ENCODE results near the gene SPAG16. TPM values are rescaled to one million over a fixed set of nuclear protein-coding genes. Genes with fewer than 3 reads are reported as not detected.

SPAG16 gene
- total RNA-seq, 4 donors from 2014 or later: 1.2 to 30.8 (median 16.2) TPM

DNA sequence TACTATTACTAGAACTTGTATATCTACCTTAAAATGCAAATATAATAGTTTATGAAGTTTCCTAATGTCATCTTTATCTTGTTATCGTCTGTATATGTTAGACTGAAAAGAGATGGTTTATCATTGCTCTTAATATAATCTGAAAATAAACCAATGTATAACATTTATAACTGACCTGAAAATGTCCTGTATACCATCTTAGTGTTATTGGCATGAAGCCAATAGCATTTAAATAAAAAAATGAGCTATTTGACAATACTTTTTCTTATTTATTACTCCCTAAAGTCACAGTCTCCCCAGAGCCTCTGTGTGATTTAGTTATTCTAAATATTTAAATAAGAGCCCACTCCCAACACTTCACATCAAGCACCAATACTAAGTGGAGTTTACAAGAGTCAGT, 1128.4 kb downstream of the SPAG16 start:
- in situ Hi-C loops (cut with MboI; ENCODE audit: low pct_ligation_motif_present in 1 of 4, low pct_unique_long_range_greater_than_20kb in 1 of 4, low sequenced_read_pairs in 3 of 4): no loop called here
- 70 to 76% methylated on average over 1 of the region's 1 CpG for WGBS, 2 donors (ENCODE audit: low coverage in 1 of 2)

DNA sequence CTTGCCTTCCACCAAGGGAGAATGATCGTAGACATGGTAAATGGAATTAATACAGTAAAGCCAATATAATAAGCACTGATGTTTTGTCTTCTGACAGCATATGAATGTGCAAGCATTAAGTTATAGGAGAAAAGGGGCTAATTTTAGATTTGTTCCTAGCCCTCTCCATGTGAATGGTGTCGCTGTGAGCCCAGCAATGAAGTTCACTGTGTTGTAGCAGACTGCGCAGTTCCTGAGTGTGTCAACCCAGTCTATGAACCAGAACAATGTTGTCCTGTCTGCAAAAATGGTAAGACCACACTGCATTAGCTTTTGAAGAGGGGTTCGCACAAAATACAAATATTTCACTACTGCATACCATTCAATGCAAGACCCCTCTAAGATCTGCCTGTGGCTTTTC, 1152.2 kb downstream of the SPAG16 start:
- Histone ChIP-seq H3K36me3 (no peaks in the 10 kb centered on the region), H3K27me3 (no peaks in the 10 kb centered on the region), H3K27ac (no peak overlapping the region), H3K4me1 (no peaks in the 10 kb centered on the region), H3K9me3 (no peaks in the 10 kb centered on the region), H3K4me3 (no peak overlapping the region)
- DNase-seq: no peak
- in situ Hi-C loops (cut with MboI; ENCODE audit: low pct_ligation_motif_present in 1 of 4, low pct_unique_long_range_greater_than_20kb in 1 of 4, low sequenced_read_pairs in 3 of 4): no loop called here
- WGBS, 2 donors (ENCODE audit: low coverage in 1 of 2): 83 to 100% methylated on average over 1 to 4 of the region's 4 CpGs
- TF ChIP-seq POLR2AphosphoS5 (IDR thresholded peaks at IDR 0.05) (no peak), EP300 (IDR thresholded peaks at IDR 0.05; ENCODE audit: low read depth) (no peak), POLR2A (IDR thresholded peaks at IDR 0.05) (no peak)
- TF ChIP-seq, protein P1, sequence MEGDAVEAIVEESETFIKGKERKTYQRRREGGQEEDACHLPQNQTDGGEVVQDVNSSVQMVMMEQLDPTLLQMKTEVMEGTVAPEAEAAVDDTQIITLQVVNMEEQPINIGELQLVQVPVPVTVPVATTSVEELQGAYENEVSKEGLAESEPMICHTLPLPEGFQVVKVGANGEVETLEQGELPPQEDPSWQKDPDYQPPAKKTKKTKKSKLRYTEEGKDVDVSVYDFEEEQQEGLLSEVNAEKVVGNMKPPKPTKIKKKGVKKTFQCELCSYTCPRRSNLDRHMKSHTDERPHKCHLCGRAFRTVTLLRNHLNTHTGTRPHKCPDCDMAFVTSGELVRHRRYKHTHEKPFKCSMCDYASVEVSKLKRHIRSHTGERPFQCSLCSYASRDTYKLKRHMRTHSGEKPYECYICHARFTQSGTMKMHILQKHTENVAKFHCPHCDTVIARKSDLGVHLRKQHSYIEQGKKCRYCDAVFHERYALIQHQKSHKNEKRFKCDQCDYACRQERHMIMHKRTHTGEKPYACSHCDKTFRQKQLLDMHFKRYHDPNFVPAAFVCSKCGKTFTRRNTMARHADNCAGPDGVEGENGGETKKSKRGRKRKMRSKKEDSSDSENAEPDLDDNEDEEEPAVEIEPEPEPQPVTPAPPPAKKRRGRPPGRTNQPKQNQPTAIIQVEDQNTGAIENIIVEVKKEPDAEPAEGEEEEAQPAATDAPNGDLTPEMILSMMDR (IDR thresholded peaks at IDR 0.05): no peak
- intact Hi-C loops (cut with DNase I; ENCODE audit: low total_unique reads): no loop called here

More for the DNA sequence above, 1128.4 kb downstream of the SPAG16 start:
- no peaks in the 10 kb centered on the region for H3K9me3 ChIP-seq
- no peaks in the 10 kb centered on the region for H3K4me1 ChIP-seq
- no peak overlapping the region for H3K4me3 ChIP-seq
- TF ChIP-seq, protein P1 (IDR thresholded peaks at IDR 0.05): no peak
- TF ChIP-seq POLR2A (IDR thresholded peaks at IDR 0.05): no peak
- TF ChIP-seq EP300 (IDR thresholded peaks at IDR 0.05; ENCODE audit: low read depth): no peak
- TF ChIP-seq POLR2AphosphoS5 (IDR thresholded peaks at IDR 0.05): no peak
- intact Hi-C loops (cut with DNase I; ENCODE audit: low total_unique reads): no loop called here
- H3K27ac ChIP-seq: no peak overlapping the region
- no peaks in the 10 kb centered on the region for H3K27me3 ChIP-seq
- no peak for DNase-seq
- no peaks in the 10 kb centered on the region for H3K36me3 ChIP-seq

DNA sequence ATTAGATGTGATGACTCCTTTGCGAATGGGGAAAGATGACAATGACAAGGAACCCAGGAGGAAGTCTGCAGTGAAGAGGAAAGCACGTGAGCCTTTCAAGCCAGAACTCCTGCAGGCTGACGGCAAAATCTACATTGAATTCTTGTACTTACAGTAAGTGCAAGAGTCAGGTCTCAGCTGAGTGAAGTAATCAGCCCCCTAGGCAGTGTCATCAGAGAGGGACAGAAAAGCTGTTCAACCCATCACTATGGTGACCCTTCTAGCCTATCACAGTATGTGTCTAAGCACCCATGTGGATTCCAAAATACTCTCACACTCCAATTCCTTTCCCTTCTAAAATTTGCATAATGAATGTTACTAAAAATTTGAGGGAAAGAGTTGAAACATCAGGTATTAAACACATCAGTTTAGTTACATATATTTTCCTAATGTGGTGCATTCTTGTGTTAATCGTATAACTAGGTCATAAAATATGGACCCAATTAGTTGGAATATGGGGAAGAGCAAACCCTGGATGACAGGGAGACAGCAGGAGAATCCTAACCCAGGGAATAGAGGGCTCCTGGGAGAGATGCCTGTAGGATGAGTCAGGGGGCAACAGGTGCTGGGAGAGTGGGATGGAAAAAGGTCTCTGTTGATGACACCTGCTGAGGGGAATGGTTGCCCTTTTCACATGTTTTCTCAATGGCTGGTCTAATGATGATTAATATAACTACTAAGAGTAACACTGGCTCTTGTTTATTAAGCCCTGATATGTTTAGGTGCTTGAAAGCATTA, 1166.0 kb downstream of the SPAG16 start:
- WGBS, 2 donors (ENCODE audit: low coverage in 1 of 2): 77 to 85% methylated on average over 1 to 4 of the region's 4 CpGs
- Histone ChIP-seq H3K9me3 (no peaks in the 10 kb centered on the region), H3K4me1 (no peaks in the 10 kb centered on the region), H3K36me3 (no peaks in the 10 kb centered on the region), H3K27ac (no peak overlapping the region), H3K4me3 (no peak overlapping the region), H3K27me3 (no peaks in the 10 kb centered on the region)
- DNase-seq: no peak
- in situ Hi-C loops (cut with MboI; ENCODE audit: low pct_ligation_motif_present in 1 of 4, low pct_unique_long_range_greater_than_20kb in 1 of 4, low sequenced_read_pairs in 3 of 4) (no loop called here), intact Hi-C loops (cut with DNase I; ENCODE audit: low total_unique reads) (no loop called here)
- TF ChIP-seq, protein P1 (IDR thresholded peaks at IDR 0.05): no peak
- no peak for TF ChIP-seq POLR2AphosphoS5 (IDR thresholded peaks at IDR 0.05)
- TF ChIP-seq EP300 (IDR thresholded peaks at IDR 0.05; ENCODE audit: low read depth): no peak
- no peak for TF ChIP-seq POLR2A (IDR thresholded peaks at IDR 0.05)

DNA sequence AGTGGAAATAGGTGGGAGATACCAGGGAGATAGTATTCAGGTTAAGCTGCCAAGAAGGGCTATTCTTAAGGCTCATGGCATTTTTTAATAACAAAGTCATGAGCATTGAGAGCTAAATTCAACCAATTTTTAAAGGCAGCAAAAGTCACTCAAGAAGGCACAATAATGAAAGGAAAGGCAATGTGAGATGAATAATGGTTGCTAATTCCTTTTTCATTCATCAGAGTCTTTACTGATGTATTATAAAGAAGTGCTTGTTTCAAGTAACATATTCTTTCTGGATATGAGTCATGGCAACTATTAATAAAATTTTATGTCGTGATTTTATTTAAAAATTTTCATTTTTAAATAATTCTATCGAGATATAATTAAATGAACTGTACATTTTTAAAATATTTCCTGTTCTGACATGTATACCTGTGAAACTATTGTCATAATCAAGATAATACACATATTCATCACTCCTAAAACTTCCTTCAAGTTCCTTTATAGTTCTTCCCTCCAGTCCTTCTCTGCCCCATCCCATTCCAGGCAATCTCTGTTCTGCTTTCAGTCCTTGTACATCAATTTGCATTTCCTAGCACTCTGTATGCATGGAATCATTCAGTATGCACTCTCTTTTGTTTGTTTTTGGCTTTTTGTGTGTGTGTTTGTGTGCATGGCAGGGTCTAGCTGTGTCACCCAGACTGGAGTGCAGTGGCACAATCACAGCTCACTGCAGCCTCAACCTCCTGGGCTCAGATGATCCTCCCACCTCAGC, 1167.4 kb downstream of the SPAG16 start:
- in situ Hi-C loops (cut with MboI; ENCODE audit: low pct_ligation_motif_present in 1 of 4, low pct_unique_long_range_greater_than_20kb in 1 of 4, low sequenced_read_pairs in 3 of 4) (no loop called here), intact Hi-C loops (cut with DNase I; ENCODE audit: low total_unique reads) (no loop called here)
- Histone ChIP-seq H3K4me1 (no peaks in the 10 kb centered on the region), H3K27me3 (no peaks in the 10 kb centered on the region), H3K4me3 (no peak overlapping the region), H3K27ac (no peak overlapping the region), H3K36me3 (no peaks in the 10 kb centered on the region), H3K9me3 (no peaks in the 10 kb centered on the region)
- DNase-seq: no peak
- TF ChIP-seq POLR2AphosphoS5 (IDR thresholded peaks at IDR 0.05) (no peak), POLR2A (IDR thresholded peaks at IDR 0.05) (no peak), EP300 (IDR thresholded peaks at IDR 0.05; ENCODE audit: low read depth) (no peak)
- TF ChIP-seq, protein P1 (IDR thresholded peaks at IDR 0.05): no peak
- WGBS, 2 donors (ENCODE audit: low coverage in 1 of 2): 45 to 58% methylated on average over 2 of the region's 2 CpGs

Data from transverse colon (tissue), 4 donors.